ENCODE measurements around the gene PRSS8. TPM values are rescaled to one million over a fixed set of nuclear protein-coding genes. Genes with fewer than 3 reads are reported as not detected.

PRSS8 gene
- total and polyA plus RNA-seq, 2 donors, result 1.6 TPM

DNA sequence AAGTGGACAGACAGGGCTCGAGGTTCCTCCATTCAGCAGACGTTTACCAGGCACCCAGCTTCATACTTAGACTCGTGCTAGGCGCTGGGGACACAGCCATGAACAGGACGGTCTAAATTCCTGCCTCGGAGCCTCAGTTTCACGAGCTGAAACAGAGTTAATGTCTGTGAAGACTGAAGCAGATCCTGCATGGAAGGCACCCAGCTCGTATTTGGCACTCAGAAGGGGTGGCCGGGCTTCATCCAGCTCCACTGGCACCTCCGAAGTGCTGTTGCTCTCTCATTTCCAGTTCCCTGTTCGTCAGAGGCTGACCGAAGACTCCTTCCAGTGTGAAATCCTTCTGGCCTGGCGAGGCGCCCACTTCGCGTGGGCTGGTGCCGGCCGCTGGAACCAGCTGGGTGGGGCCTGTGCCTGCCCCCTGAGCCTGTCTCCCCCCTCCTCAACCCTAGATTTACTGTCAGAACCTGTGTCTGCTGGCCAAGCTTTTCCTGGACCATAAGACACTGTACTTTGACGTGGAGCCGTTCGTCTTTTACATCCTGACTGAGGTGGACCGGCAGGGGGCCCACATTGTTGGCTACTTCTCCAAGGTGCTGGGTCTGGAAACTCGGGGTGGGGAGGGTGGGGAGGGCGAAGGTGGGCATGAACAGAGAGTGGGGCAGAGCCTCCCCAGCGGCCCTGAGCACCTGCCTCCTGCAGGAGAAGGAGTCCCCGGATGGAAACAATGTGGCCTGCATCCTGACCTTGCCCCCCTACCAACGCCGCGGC, 5.8 kb downstream of the PRSS8 start:
- Histone ChIP-seq H3K4me1 (ENCODE audit: insufficient read depth) (no peaks in the 10 kb centered on the region), H3K36me3 (ENCODE audit: insufficient read depth) (no peaks in the 10 kb centered on the region), H3K27ac (ENCODE audit: low read depth) (no peak overlapping the region), H3K4me3 (ENCODE audit: low read depth, low read length) (no peak overlapping the region)
- DNase-seq (ENCODE audit: extremely low spot score), result no peak
- 66% methylated on average over 29 of the region's 29 CpGs for WGBS

DNA sequence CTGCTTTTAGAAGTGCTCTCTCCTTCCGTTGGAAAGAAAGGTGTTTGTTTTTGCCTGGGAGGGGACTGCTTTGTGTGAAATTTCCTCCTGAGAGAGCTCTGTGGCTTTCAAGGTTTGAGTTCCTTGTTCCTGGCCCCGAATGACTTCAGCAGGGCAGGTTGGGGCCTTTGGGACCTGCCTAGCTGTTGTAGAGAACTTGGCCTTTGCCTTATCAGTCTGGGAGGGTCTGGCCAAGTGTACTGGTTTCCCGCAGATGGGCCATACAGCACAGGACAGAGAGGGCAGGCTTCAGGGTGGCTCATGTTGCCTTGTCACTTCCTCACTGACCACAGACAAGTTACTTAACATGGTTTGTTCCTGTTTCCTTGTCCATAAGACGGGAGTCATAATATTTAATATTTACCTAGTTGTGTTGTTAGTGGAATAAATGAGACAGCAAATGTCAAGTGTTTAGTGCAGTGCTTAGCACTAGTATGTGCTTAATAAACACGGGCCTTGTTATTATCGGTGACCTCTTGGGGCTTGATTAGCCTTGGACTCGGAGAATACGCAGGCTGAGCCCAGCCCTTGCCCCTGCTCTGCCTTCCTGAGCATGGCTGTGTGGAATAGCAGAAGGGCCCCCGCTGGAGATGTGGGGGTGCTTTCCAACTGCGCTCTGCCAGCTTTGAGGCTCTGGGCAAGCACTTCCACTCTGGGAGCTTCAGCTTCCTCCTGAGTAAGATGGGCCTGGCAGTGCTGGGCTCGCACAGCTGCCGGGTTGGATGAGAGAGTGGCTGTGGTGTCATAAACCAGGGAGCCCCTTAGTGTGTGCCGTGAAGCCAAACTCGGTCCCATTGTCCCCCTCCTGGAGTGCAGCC, 6.6 kb downstream of the PRSS8 start:
- DNase-seq (ENCODE audit: extremely low spot score), result no peak
- Histone ChIP-seq H3K36me3 (ENCODE audit: insufficient read depth) (no peaks in the 10 kb centered on the region), H3K4me1 (ENCODE audit: insufficient read depth) (no peaks in the 10 kb centered on the region), H3K27ac (ENCODE audit: low read depth) (no peak overlapping the region), H3K4me3 (ENCODE audit: low read depth, low read length) (no peak overlapping the region)
- WGBS, result 74% methylated on average over 14 of the region's 14 CpGs

DNA sequence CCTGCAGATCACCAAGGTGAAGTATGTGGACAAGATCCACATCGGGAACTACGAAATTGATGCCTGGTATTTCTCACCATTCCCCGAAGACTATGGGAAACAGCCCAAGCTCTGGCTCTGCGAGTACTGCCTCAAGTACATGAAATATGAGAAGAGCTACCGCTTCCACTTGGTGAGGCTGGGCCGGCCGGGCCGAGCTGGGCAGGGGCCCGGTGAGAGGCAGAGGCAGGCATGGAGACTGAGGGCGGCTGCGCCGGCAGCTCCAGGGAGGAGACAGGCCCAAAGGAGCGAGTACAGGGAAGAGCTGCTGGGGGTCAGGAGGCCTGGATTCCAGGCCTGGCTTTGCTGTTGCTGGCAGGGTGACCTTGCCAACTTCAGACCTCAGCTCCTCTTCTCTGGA, 8.3 kb downstream of the PRSS8 start:
- no peak overlapping the region for H3K27ac ChIP-seq (ENCODE audit: low read depth)
- no peak overlapping the region for H3K4me3 ChIP-seq (ENCODE audit: low read depth, low read length)
- no peaks in the 10 kb centered on the region for H3K36me3 ChIP-seq (ENCODE audit: insufficient read depth)
- DNase-seq (ENCODE audit: extremely low spot score), result no peak
- H3K4me1 ChIP-seq (ENCODE audit: insufficient read depth), result no peaks in the 10 kb centered on the region
- 92% methylated on average over 13 of the region's 13 CpGs for WGBS

DNA sequence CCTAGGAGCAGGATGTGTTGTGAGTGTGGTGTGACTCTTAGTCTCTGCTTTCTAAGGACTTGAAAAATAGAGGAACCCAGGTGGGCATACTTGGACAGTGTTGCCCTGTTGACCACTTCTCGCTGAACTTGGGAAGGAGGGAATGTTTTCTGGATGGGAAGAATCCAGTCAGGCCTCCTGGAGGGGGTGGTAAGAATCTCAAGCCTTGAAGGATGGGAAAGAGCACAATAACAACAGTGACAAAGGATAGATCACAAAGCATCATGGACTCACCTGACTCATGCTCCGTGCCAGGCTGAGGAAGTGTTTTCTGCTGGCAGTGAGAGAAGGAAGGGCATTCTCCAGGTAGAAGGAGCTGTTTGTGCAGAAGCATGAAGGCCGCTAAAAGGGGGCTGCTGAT, 9.7 kb downstream of the PRSS8 start:
- 96% methylated on average over 3 of the region's 3 CpGs for WGBS
- no peak overlapping the region for H3K27ac ChIP-seq (ENCODE audit: low read depth)
- no peak overlapping the region for H3K4me3 ChIP-seq (ENCODE audit: low read depth, low read length)
- no peaks in the 10 kb centered on the region for H3K4me1 ChIP-seq (ENCODE audit: insufficient read depth)
- H3K36me3 ChIP-seq (ENCODE audit: insufficient read depth), result no peaks in the 10 kb centered on the region
- DNase-seq (ENCODE audit: extremely low spot score), result no peak

DNA sequence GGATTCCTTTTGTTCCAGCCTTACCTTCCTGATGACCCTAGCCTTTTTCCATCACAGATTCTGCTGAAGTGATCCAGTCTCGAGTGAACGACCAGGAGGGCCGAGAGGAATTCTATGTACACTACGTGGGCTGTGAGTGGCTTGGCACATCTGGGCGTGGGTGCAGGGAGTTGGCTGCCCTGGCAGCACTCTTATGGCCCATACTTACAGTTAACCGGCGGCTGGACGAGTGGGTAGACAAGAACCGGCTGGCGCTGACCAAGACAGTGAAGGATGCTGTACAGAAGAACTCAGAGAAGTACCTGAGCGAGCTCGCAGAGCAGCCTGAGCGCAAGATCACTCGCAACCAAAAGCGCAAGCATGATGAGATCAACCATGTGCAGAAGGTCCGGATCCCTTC, 15.4 kb downstream of the PRSS8 start:
- no peak overlapping the region for H3K27ac ChIP-seq (ENCODE audit: low read depth)
- 93% methylated on average over 16 of the region's 16 CpGs for WGBS
- no peak for DNase-seq (ENCODE audit: extremely low spot score)
- H3K4me1 ChIP-seq (ENCODE audit: insufficient read depth), result peaks cover 2% of the 10 kb centered on the region
- H3K36me3 ChIP-seq (ENCODE audit: insufficient read depth), result peaks cover 5% of the 10 kb centered on the region
- no peak overlapping the region for H3K4me3 ChIP-seq (ENCODE audit: low read depth, low read length)

DNA sequence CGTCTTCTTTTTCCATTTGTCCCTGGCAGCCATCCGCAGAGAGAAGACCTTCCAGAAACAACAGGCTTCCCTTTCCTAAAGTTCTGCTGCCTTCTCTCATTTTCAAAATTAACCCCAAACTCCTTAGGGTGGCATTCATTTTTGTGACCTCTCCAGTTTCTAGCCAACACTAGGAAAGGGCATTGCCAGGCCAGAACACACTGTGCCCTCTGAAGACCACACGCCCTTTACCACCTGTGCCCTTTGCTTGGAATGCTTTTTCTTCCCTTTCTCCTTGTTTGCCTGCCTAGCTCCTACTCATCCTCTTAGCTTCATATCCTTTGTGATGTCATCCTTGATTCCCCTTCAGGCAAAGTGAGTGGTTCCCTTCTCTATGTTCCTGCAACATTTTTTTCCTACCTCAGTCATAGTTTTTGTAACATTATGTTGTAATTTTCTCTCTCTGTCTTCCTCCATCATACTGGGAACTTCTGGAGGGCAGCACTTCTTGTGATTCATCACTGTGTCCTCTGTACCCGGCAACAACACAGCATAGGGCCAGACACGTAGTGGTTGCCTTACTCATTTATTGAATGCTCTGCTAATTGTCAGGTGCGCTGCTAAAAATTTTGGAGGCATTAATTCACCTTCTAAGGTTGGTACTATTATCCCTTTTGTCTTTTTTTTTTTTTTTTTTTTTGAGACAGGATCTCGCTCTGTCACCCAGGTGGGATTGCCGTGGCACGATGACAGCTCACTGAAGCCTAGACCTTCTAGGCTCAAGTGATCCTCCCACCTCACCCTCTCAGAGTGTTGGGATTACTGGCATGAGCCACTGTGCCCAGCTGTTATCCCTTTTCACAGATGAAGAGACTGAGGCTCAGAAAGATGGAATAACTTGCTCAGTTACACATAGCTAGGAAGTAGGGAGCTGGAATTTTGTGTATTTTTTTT, 17.0 kb downstream of the PRSS8 start:
- Histone ChIP-seq H3K4me1 (ENCODE audit: insufficient read depth) (peaks cover 2% of the 10 kb centered on the region), H3K27ac (ENCODE audit: low read depth) (peak overlapping the region; percentile 79), H3K36me3 (ENCODE audit: insufficient read depth) (peaks cover 5% of the 10 kb centered on the region), H3K4me3 (ENCODE audit: low read depth, low read length) (peak overlapping the region; percentile 74)
- 60% methylated on average over 9 of the region's 9 CpGs for WGBS
- DNase-seq (ENCODE audit: extremely low spot score), result no peak

DNA sequence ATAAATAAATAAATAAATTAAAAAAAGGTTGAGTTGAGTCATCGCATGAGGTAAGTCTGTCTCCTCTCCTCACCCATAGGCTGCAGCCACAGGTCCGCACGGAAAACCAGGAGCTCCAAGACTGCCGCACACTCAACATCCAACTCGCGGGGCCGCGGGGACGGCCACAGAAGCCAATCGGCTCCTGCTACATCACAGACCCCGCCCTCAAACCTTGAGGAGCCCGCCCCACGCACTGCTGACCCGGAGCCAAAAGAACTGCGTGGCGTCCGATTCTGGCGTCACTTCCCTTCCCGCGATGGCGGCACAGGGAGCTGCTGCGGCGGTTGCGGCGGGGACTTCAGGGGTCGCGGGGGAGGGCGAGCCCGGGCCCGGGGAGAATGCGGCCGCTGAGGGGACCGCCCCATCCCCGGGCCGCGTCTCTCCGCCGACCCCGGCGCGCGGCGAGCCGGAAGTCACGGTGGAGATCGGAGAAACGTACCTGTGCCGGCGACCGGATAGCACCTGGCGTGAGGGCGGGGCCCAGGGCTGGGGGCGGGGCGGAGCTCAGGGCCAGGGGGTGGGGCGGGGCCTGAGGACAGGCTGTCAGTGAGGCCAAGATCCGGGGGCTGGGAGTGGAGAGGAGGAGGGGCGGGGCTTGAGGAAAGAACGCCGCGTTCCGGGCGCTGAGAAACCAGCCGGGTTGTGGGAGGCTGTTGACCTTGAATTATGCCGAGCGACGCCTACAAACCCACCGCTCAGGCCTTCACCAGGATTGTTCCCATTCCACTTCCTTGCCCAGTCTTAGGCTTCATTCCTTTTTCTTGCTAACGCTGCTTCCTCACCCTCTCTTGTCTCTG, 17.9 kb downstream of the PRSS8 start, which contains the start of gene KAT8:
KAT8 (plus strand) TSS at position 281 of the 839 bp plus-strand sequence; CDS start at position 299, 18 bp downstream.
- peak; percentile 97 for DNase-seq (ENCODE audit: extremely low spot score)
- Histone ChIP-seq H3K27ac (ENCODE audit: low read depth) (peak within 1 kb of the TSS; percentile 95), H3K4me3 (ENCODE audit: low read depth, low read length) (peak within 1 kb of the TSS; percentile 74), H3K4me1 (ENCODE audit: insufficient read depth) (peaks cover 2% of the 10 kb centered on the region), H3K36me3 (ENCODE audit: insufficient read depth) (peaks cover 5% of the 10 kb centered on the region)
- under 1% methylated on average over 68 of the region's 68 CpGs for WGBS

DNA sequence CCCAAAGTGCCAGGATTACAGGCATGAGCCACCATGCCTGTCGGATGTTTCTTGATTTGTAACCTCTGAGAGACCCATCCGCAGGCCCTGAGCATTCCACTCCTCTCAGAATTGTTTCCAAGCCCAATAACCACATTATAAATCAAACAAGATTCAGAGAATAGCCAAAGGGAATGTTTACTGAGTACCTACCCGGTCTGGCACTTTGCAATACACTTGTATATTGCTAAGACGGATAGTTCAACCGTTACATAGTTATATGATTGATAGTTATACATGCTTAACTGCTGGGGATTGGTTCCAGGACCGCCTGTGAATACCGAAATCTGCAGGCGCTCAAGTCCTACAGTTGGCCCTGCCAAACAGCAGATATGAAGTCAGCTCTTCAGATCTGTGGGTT, 21.1 kb downstream of the PRSS8 start:
- no peaks in the 10 kb centered on the region for H3K36me3 ChIP-seq (ENCODE audit: insufficient read depth)
- H3K27ac ChIP-seq (ENCODE audit: low read depth), result no peak overlapping the region
- 67% methylated on average over 8 of the region's 8 CpGs for WGBS
- H3K4me3 ChIP-seq (ENCODE audit: low read depth, low read length), result no peak overlapping the region
- H3K4me1 ChIP-seq (ENCODE audit: insufficient read depth), result peaks cover 2% of the 10 kb centered on the region
- DNase-seq (ENCODE audit: extremely low spot score), result no peak

DNA sequence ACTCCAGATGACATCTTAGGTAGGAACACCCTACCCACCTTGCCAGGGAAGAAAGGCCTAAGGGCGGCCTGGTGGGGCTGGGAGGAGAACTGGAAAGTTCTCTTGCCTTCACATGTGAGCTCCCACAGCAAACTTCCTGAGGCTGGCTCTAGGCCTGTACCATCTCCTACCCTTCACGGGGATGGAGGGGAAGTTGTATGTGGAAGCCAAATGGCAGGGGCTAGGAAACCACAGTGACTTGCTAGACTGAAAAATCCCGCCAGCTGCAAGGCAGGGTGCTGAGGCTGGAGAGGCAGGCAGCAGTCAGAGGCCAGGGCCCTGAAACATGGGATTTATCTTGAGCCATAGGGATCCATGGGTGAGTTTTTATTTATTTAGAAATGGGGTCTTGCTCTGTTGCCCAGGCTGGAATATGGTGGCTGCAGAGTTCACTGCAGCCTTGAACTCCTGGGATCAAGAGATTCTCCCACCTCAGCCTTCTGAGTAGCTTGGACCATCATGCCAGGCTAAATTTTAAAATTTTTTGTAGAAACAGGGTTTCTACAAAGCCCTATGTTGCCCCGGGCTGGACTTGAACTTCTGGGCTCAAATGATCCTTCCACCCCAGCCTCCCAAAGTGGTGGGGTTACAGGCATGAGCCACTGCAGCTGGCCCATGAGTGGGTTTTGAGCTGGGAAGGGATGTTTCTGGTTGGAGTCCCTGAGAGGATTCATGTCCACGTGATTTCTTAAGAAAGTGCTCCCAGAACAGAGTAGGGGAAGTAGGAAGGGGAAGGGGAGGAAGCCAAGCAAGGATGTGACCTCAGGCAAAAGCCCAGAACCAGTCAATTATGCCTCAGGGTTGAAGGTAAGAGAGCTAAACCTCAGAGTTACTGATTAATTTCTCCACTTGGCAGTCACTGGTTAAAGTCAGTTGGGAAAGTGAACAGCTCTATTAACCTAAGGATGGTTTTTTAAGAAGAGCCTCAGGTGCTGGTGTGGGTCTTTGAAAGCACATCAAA, 22.1 kb downstream of the PRSS8 start:
- H3K4me1 ChIP-seq (ENCODE audit: insufficient read depth), result peaks cover 2% of the 10 kb centered on the region
- 76% methylated on average over 5 of the region's 5 CpGs for WGBS
- no peaks in the 10 kb centered on the region for H3K36me3 ChIP-seq (ENCODE audit: insufficient read depth)
- H3K4me3 ChIP-seq (ENCODE audit: low read depth, low read length), result no peak overlapping the region
- DNase-seq (ENCODE audit: extremely low spot score), result no peak
- no peak overlapping the region for H3K27ac ChIP-seq (ENCODE audit: low read depth)

DNA sequence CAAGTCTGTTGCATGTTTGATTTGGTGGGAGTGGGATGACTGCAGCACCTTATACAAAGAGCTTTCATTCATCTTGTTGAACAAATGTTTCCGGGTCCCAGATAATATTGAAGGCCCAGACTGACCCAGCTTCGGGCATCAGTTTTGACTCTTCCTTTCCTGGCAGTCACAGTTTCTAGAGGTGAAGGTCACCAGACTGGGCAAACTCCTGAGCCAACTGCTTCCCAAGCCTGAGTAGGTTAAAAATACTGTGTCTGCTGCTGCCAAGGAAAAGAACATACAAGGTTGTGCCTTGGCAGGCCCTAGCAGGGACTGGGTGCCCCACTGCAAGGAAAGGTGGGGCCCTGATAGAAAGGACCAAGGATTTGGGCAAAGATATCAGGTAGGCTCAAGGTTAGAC, 22.8 kb downstream of the PRSS8 start:
- Histone ChIP-seq H3K4me3 (ENCODE audit: low read depth, low read length) (no peak overlapping the region), H3K36me3 (ENCODE audit: insufficient read depth) (no peaks in the 10 kb centered on the region), H3K27ac (ENCODE audit: low read depth) (no peak overlapping the region), H3K4me1 (ENCODE audit: insufficient read depth) (peaks cover 2% of the 10 kb centered on the region)
- WGBS, result 83% methylated on average over 2 of the region's 2 CpGs
- DNase-seq (ENCODE audit: extremely low spot score), result no peak

DNA sequence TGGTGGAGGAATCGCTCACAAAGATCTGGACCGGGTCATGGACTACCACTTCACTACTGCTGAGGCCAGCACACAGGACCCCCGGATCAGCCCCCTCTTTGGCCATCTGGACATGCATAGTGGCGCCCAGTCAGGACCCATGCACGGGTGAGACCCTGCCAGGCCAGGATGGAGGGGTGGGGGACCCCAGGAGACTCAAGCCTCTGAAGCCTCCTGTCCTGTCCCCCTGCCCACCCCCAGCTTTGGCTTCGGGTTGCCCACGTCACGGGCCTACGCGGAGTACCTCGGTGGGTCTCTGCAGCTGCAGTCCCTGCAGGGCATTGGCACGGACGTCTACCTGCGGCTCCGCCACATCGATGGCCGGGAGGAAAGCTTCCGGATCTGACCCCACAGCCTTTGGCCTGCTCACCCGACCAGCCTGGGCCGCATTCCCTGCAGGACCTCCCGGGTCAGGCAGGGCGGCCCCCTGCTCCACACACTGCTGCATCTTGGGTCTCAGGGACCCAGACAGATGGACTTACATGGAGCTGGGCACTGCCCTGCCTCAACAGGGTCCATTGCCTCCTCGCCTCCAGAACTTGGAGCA, 23.6 kb downstream of the PRSS8 start:
- H3K4me1 ChIP-seq (ENCODE audit: insufficient read depth), result peaks cover 2% of the 10 kb centered on the region
- no peak for DNase-seq (ENCODE audit: extremely low spot score)
- H3K27ac ChIP-seq (ENCODE audit: low read depth), result no peak overlapping the region
- H3K4me3 ChIP-seq (ENCODE audit: low read depth, low read length), result no peak overlapping the region
- WGBS, result 94% methylated on average over 23 of the region's 23 CpGs
- H3K36me3 ChIP-seq (ENCODE audit: insufficient read depth), result no peaks in the 10 kb centered on the region

Data from urinary bladder (tissue), 4 donors.